Hypothalamus (tissue), 51 donors: ENCODE results near the gene DIABLO.
"Not testable (repeated sequence)": the region's sequence is repeated elsewhere in the genome, so short reads cannot be mapped to it uniquely, and the experiment has no call there.

Source experiments
- DNase-seq, 51 donors: peaks; one replicate each; lab custom pipeline; 2025; lab: John Stamatoyannopoulos, UW

The DIABLO gene

DNA sequence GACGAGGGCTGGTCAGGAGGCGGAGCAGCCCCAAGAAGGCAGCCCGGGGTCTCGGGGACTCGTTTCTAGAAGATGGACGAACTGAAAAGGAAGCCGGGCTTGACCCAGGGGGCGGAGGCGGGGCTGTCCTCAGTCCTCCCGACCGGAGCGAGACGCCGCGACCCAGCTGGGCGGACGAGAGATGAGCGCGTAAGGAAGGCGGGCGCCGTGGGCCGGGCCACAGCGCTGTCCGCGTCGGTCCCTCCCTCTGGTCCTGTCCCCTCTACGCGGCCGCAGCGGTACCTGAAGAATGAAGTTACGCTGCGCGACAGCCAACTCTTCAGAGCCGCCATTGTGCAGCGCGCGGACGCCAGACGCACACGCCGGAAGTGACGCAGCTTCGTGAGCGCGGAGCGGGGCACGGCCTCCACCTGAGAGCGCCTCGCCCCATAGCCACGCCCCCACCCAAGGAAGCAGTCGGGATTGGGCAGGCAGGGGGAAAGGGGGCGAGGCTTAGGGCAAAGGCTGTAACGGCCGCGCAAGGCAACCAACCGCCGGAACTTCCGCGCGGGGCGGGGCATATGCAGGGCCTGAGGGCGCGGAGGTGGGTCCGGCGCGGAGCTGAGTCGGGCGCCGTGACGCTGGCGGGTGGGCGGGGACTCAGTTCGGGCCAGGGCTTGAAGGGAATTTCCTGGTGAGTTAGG, at the start of gene DIABLO:
DIABLO (minus strand) TSS at position 370 of the 683 bp plus-strand sequence; CDS start at position 332, 38 bp downstream.
- DNase-seq = peak; percentile 65 to 100 (median 100)

DNA sequence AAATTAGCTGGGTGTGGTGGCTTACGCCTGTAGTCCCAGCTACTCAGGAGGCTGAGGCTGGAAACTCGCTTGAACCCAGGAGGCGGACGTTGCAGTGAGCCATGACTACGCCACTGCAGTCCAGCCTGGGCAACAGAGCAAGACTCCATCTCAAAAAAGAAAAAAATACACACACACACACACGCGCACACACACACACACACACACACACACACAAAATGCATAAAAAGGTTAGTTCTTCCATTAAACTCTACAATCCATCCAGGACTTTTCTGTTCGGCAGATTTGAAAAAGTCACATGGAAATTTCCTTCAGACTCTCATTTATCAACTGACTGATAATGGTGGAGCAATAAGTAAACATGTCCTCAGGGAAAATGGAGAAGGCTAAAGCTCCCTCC, 49.6 kb upstream of the DIABLO start:
- no peak for DNase-seq

DNA sequence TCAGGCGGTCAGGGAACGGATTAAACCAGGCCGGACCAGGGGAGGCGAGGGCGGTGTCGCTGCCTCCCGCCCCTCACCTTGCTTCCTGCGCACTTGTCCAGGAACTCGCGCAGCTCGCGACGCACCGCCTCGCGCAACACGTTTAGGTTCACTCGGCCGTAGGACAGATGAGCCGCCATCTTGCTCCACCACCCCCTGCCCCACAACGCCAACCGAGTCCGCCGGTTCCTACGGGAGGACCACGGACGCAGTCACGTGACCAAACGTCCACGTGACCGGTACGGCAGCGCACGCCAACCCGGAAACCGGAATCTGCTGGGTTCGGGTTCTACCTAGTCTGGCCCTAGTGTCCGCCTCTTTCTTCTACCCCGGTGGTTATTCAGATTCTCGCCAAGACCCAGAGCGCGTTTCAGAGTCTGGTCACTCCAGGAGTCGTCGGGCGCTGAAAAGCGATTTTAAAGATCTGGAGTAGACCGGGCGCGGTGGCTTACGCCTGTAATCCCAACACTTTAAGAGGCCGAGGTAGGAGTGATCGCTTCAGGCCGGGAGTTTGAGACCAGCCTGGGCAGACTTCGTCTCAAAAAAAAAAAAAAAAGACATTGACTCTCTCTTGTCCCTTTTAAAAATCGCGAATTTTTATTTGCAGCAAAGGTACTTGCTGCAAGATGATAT, 40.5 kb upstream of the DIABLO start, which contains the start of gene VPS33A:
VPS33A (minus strand) TSS at position 265 of the 672 bp plus-strand sequence; CDS start at position 179, 86 bp downstream.
- peak; percentile 63 to 98 (median 93) for DNase-seq

DNA sequence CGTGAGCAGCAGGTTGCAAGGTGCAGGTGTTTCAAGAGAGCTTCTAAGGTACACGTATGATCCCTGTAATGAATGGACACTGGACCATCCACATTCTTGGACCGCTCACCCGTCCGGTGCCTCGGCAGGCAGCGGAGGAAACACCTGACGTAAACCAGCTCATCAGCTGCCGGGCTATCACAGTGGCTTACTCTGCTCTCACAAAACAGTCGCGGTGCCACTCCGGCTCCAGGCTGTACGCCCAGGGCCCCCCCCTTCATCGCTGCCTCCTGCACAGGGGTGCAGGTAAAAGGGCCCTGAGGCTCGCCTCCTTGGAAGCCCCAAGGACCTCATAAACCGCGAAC, 40.0 kb upstream of the DIABLO start:
- DNase-seq = peak in 26 of 51 donors; percentile 25 to 79 (median 49)

DNA sequence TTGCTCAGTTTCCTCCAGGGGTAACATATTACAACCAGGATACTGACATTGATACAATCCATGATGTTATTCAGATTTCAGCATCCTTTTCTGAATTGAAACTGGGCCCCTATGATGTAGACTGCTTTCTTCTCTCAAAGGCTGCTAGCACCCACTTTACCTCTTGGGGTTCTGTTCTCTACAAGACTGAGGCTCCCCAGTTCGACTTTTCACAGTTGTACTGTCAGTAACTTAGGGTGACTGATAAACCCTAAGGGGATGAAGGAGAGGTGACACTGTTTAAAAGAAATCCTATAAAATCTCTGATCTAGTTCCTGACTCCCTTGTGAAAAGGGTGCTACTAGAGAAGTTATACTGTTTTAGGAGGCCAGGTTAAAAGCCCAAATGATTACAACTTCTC, 39.6 kb upstream of the DIABLO start:
- no peak for DNase-seq

DNA sequence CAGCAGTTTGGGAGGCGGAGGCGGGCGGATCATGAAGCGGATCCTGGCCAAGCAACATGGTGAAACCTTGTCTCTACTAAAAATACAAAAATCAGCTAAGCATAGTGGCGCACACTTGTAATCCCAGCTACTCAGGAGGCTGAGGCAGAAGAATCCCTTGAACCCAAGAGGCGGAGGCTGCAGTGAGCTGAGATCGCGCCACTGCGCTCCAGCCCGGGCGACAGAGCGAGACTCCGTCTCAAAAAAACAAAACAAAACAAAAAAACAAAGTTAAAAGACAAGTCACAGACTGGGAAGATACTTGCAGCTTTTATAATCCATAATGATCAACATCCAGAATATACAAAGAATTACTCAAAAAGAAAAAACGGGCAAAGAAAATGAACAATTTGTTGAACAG, 34.9 kb upstream of the DIABLO start:
- DNase-seq = not testable (repeated sequence)

DNA sequence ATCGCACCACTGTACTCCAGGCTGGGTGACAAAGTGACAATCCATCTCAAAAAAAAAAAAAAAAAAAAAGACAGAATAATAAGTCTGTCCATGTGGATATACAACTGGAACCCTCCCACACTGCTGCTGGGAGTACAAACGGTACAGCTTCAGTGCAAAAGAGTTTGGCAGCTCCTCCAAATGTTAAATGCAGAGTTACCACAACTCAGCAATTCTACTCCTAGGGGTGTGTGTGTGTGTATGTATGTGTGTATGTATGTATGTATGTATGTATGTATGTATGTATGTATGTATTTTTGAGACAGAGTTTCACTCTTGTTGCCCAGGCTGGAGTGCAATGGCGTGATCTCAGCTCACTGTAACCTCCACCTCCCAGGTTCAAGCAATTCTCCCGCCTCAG, 33.1 kb upstream of the DIABLO start:
- not testable (repeated sequence) for DNase-seq

DNA sequence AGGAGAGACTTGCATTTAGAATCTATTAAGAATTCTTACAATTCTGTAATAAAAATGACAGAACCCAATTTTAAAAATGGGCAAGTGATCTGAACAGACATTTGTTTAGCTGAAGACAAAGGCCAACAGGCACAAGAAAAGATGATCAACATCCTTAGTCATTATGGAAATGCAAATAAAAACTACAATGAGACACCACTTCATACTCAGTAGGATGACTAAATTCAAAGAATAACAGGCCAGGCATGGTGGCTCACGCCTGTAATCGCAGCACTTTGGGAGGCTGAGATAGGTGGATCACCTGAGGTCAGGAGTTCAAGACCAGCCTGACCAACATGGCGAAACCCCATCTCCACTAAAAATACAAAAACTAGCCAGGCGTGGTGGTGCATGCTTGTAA, 32.6 kb upstream of the DIABLO start:
- not testable (repeated sequence) for DNase-seq

DNA sequence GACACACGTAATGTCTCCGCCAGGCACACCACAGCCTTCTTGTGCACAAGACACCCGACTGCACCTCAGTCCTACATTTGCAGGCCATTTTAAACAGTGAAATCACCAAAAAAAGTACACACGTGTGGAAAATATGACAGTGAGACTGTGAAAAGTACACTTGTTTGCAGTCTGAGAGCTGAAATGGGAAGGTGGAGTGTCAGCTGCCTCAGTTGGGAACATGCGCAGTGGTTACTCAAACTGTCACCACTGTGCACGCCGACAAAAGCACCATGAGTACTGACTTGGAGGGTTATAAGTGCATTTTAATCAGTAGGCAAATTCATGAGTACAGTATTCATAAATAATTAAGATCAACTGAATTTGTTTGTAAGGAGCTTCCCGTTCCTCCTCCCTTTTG, 24.7 kb upstream of the DIABLO start:
- no peak for DNase-seq

DNA sequence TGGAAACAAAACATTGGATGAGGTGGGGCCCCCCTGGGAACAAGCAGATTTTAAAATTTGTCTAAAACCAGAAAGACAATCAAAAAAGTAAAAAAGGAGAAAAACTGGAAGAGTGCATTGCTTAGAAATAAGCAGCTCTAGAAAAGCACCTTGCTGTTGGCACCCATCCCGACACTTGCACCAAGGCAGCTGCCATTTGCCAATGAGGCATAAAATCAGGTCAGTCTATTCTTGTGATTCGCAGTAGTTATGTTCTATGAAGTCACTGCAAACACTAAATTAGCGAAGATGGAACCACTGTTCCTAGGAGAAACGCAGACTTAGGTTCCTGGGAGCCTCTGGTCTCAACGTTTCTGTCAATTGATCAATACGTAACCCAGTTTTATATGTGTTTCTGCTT, 24.2 kb upstream of the DIABLO start:
- no peak for DNase-seq

DNA sequence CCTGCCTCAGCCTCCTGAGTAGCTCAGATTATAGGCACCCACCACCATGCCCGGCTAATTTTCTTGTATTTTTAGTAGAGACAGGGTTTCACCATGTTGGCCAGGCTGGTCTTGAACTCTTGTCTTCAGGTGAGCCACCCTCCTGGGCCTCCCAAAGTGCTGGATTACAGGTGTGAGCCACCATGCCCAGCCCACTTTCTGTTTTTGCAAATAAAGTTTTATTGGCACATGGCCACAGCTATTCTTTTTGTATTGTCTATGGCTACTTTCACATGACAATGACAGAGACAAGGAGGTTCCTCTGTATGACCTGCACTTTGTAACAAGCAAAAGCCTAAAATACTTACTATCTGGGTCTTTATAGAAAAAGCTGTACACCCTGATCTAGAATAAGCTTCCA, 19.7 kb upstream of the DIABLO start:
- no peak for DNase-seq

DNA sequence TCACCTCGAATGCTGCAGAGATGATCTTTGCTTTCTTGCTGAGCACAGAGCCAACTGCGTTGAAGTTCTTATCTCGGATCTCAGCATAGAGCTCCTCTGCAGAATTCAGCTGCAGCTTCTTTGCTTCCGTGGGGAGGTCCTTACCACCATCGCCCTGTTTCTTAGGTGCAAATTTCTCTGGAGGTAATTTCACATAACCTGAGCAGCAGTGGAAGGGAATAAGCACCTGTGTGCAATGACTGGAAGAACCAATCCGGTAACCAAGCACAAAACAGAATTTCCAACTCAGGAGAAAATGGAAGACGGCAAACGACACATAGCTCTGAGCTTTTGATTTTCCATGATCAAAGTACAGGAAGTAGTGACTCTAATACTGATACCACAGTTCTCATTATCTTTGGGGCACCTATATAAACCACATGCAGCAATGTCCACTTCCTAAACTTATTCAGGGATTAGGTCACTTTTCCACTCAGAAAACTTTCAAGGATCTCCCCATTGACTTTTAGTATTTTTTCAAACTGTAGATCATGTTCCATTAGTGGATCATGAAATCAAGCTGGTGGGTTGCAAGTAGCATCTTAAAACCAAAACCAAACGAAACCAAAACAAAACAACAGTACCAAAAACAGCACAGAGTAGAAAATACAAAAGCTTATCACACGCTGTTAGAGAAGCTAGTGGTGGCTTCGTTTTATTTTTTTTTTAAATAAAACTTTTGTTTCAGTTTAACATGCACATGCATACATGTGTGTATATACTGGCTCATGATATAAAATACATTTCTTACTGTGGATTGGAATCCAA, 18.9 kb upstream of the DIABLO start:
- no peak for DNase-seq

DNA sequence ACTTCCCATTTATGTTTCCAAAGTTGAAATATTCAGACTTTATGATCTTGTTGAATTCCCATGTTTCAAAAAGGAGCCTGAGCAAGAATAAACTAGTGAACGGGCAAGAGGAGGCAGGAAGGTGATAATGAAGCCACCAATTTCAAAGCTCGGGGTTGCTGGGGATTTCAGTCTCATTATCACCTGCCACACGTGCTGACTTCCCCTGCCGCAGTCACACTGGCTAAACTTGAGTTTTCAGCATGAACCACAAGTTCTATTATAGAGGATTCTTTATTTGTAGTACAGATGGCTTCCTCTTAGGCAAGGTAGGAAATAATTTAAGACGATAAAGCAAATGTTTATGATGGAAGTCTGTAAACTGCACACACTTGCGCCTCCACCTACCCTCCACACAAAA, 18.1 kb upstream of the DIABLO start:
- DNase-seq = no peak

DNA sequence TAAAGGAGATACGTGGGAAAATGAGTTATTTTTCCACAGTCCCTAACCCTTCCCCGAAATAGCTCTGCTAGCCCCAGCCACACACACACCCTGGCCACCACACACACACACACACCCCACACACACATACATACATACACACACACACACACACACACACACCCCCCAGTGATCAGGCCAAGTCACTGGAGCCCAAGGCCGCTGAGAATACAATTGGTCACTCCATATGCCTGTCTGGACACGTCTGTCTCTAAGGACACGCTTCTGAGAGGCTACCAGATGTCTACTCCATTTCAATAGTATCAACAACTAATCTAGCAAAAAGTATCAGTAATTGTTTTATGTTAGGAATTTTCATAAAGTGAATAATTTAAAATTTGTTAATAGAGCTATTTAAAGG, 13.0 kb upstream of the DIABLO start:
- DNase-seq = no peak

DNA sequence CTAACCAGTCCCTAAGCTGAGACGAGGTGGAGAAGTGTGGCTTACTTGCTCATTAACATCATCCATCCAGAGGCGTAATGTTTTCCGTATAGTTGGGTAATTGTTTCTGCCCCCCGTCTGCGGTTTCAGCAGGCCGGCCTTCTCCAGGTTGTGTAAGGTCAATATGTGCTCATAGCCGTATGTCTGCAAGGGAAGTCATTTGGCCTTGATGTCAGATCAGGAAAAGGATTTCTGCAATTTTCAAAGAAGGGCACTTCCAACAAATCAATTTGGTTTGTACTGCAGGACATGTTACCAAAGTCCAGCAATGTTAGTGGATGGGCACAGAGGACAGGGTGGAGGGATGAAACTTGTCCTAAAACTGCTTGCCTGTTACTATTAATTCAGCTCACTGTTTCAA, 9.9 kb upstream of the DIABLO start:
- no peak for DNase-seq

DNA sequence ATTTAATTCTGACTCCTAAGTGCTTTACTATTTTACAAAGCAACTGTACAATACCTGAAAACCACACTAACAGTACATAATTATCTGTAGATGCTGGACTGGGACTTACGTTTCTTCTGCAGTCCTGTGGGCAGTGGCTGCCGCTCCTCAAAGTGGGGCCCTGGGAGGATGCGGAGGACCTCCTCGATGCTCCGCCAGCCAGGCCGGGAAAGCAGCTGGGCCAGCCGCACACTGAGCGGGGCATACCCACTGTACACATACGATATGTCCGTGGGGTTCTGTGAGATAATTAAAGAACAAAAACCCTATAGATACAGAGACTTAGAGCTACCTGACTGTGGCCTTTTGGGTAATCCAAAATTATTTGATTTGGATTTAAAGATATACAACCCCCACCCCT, 6.8 kb upstream of the DIABLO start:
- no peak for DNase-seq

DNA sequence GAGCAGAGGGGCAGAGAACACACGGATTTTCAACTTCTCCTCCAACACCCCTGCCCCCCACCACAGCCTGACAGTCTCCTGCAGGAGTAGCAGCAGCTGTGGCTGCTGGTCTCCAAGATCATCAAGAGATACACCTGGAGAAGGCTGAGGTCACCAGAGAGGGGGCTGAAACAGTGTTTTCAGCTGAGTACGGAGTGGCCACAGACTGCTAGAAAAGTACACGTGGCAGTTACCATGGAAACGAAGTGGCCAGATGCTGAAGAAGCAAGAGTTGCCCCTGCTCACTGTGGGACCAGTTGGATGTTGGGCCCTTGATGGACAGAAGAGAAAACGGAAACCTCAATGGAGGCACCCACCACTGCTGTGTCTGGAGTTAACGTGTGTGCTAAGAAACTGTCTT, 4.9 kb upstream of the DIABLO start:
- DNase-seq = no peak

DNA sequence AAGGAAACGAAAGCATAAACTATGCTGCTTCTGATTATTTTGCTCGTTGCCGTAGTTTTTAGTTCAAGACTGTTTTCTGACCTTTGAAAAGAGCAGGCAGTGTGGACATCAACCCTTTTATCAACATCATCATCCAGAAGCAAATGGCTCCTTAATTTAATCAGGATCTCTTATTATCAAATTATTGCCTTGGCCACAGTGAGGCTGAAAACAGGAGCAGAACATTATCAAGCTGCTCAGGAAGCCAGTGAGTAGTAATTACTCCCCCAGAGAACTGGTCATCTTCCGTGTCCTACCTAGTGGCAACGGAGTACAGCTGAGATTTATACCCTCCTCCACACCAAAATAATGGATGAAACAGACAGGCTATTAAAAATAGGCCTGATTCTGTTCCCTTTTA, 2.2 kb upstream of the DIABLO start:
- no peak for DNase-seq

DNA sequence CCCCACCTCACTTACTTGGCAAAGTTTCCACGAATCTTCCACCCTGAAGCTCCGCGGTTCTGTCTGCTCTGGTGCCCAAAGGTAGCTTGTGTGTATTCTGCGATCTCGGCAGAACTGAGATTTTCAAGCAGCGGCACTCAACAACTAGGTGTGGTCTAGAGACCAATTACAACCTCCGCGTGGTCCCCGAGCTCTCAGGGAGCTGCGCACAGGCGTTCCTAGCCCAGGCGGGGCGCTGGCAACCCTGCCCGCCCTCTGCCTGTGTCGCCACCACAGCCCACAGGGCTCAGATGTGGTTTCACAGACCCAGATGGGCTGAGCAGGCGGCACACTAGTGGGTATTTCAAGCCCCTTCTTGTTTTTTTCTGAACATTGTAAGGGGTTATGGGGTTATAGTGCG, 1.5 kb upstream of the DIABLO start:
- no peak for DNase-seq

DNA sequence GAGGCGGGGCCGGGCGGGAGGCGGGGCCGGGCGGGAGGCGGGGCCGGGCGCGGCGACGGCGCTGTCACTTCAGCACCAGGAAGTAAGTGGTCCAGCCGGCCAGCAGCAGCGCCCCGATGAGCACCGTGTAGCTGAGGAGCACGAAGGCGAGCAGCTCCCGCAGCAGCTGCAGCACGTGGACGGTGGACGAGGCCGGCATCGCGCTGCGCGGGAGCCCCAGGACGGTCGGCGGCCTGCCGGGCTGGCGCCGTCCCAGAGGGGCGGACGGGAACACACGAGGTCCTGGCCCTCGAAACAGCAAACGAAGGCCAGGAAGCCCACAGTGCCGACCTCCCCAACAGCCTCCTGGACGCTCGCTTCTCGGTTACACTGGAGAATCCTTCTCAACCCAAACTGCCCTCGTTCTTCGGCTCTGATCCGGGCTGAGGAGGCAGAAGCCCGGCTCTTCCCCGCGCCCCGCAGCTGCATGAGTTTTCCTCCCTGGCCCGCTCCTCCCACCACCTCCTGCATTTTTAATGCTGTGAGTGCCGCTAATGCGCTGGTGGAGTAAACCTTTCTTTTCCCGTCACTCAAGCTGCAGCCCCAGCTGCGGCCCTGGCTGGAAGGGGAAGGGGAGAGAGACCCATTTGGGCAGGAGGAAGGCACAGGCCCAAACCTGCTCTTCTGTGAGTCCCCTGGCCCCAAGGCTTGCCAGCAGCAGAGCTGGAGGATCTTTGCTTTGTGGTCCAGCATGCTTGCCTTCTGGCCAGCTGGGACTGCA, 694 bp upstream of the DIABLO start:
- DNase-seq = no peak

DNA sequence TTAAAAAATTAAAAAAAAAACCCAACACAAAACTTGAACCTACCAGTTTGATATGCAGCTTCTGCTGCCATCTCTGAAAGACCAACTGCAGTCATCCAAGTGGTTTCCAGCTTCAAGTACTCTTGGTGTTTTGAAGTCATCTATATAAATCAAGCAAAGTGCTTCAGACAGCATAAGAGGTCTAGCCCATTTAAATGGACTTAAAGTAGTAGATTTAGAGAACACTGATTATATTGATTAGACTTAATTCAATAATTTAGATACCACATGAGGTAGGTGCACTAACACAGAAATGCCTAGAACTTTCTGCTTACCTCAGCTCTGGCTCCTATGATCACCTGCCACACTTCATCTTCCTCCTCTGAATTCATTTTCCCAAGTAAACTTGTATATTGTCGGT, 9.4 kb downstream of the DIABLO start:
- no peak for DNase-seq
